ENCODE results near the gene RNF212B. TPM values are rescaled to one million over a fixed set of nuclear protein-coding genes. Genes with fewer than 3 reads are reported as not detected.
"Not testable (repeated sequence)": the region's sequence is repeated elsewhere in the genome, so short reads cannot be mapped to it uniquely, and the experiment has no call there.

Gene RNF212B
- total RNA-seq, 1 donor from 2014 or later, result not detected

- DNase-seq (no peak), ATAC-seq (no peak)
- Histone ChIP-seq H3K27me3 (ENCODE audit: low read depth) (no peaks in the 10 kb centered on the region), H3K4me1 (no peaks in the 10 kb centered on the region), H3K9me3 (no peaks in the 10 kb centered on the region), H3K27ac (no peak overlapping the region), H3K36me3 (no peaks in the 10 kb centered on the region), H3K4me3 (no peak overlapping the region)
- intact Hi-C loops (cut with DNase I), result no loop called here
- TF ChIP-seq CTCF (IDR thresholded peaks at IDR 0.05), result no peak
Measured at GRCh38 chr14:23217032-23218020, 20.4 kb upstream of the RNF212B start.

GRCh38 chr14:23219075-23219474 lies 18.7 kb upstream of the RNF212B start:
- no peak for TF ChIP-seq CTCF (IDR thresholded peaks at IDR 0.05)
- DNase-seq, result no peak
- H3K9me3 ChIP-seq, result no peaks in the 10 kb centered on the region
- H3K36me3 ChIP-seq, result no peaks in the 10 kb centered on the region
- H3K27me3 ChIP-seq (ENCODE audit: low read depth), result no peaks in the 10 kb centered on the region
- no peak overlapping the region for H3K27ac ChIP-seq
- no peak overlapping the region for H3K4me3 ChIP-seq
- intact Hi-C loops (cut with DNase I), result no loop called here
- no peaks in the 10 kb centered on the region for H3K4me1 ChIP-seq
- ATAC-seq, result no peak

DNA sequence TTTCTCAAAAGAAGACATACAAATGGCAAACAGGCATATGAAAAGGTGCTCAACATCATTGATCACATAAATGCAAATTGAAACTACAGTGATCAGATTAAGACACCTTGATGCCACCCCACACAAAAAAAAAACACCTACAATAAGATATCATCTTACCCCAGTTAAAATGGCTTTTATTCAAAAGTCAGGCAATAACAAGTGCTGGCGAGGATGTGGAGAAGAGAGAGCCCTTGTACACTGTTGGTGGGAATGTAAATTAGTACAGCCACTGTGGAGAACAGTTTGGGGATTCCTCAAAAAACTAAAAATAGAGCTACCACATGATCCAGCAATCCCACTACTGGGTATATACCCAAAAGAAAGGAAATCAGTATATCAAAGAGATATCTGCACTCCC lies 12.8 kb upstream of the RNF212B start:
- H3K4me3 ChIP-seq; ATAC-seq; intact Hi-C loops (cut with DNase I); H3K27me3 ChIP-seq (ENCODE audit: low read depth); H3K4me1 ChIP-seq; DNase-seq; H3K36me3 ChIP-seq; H3K27ac ChIP-seq; H3K9me3 ChIP-seq: not testable (repeated sequence)

DNA sequence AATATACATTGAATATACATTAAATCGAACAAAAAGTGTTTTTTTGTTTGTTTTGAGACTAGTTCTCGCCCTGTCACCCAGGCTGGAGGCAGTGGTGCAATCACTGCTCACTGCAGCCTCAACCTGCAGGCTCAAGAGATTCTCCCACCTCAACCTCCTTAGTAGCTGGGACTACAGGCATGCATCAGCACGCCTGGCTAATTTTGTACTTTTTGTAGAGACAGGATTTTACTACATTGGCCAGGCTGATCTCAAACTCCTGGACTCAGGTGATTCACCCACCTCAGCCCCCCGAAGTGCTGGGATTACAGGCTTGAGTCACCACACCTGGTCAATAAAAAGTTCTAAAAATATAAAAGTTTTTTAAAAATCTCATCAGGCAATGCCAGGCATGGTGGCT lies 10.2 kb upstream of the RNF212B start:
- intact Hi-C loops (cut with DNase I), result no loop called here
- Histone ChIP-seq H3K36me3 (no peaks in the 10 kb centered on the region), H3K27me3 (ENCODE audit: low read depth) (no peaks in the 10 kb centered on the region), H3K4me1 (no peaks in the 10 kb centered on the region), H3K27ac (no peak overlapping the region), H3K9me3 (no peaks in the 10 kb centered on the region), H3K4me3 (no peak overlapping the region)
- DNase-seq, result no peak
- no peak for ATAC-seq
- no peak for TF ChIP-seq CTCF (IDR thresholded peaks at IDR 0.05)

DNA sequence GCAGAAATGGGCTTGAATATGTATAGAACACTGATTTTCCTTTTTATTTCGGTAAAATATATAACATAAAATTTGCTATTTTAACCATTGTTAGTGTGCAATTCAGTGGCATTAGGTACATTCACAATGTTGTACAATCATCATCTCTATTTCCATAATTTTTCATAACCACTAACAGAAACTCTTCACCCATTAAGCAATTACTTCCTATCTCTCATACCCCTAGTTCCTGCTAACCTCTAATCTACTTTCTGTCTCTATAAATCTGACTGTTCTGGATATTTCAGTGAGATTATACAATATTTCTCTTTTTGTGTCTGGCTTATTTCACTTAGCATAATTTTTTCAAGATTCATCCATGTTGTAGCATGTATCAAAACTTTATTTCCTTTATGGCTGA lies 8.9 kb upstream of the RNF212B start:
- Histone ChIP-seq H3K27me3 (ENCODE audit: low read depth) (no peaks in the 10 kb centered on the region), H3K4me1 (no peaks in the 10 kb centered on the region), H3K4me3 (no peak overlapping the region), H3K27ac (no peak overlapping the region), H3K9me3 (no peaks in the 10 kb centered on the region), H3K36me3 (no peaks in the 10 kb centered on the region)
- DNase-seq (no peak), ATAC-seq (no peak)
- intact Hi-C loops (cut with DNase I), result no loop called here
- TF ChIP-seq CTCF (IDR thresholded peaks at IDR 0.05), result no peak

DNA sequence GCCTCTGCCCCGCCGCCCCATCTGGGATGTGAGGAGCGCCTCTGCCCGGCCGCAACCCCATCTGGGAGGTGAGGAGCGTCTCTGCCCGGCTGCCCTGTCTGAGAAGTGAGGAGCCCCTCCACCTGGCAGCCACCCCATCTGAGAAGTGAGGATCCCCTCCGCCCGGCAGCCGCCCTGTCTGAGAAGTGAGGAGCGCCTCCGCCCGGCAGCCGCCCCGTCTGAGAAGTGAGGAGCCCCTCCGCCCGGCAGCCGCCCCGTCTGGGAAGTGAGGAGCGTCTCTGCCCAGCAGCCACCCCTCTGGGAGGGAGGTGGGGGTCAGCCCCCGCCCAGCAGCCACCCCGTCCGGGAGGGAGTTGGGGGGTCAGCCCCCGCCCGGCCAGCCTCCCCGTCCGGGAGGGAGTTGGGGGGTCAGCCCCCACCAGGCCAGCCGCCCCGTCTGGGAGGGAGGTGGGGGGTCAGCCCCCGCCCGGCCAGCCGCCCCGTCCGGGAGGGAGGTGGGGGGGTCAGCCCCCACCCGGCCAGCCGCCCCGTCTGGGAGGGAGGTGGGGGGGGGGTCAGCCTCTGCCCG lies 5.4 kb upstream of the RNF212B start:
- not testable (repeated sequence) for H3K27ac ChIP-seq, H3K36me3 ChIP-seq, ATAC-seq

More for the DNA sequence above, 5.4 kb upstream of the RNF212B start:
- H3K27me3 ChIP-seq (ENCODE audit: low read depth); intact Hi-C loops (cut with DNase I); DNase-seq; H3K4me3 ChIP-seq; H3K4me1 ChIP-seq; H3K9me3 ChIP-seq: not testable (repeated sequence)
